ENCODE measurements around the gene SLC7A6.
A peak's percentile ranks its signal among the peaks of the same experiment; 100 is the strongest.

SLC7A6 gene

GRCh38 chr16:68235108-68235886, 29.0 kb upstream of the SLC7A6 start:
- DNase-seq, result no peak

GRCh38 chr16:68235887-68236136, 28.5 kb upstream of the SLC7A6 start, which contains the start of gene ESRP2:
Gene ESRP2 (minus strand): TSS chr16:68236127. CDS start chr16:68236045, 82 bp downstream.
- no peak for DNase-seq

- DNase-seq, result no peak
These were observed 28.0 kb upstream of the SLC7A6 start for GRCh38 chr16:68236137-68236825.

GRCh38 chr16:68236826-68237242, 27.5 kb upstream of the SLC7A6 start:
- DNase-seq, result no peak

GRCh38 chr16:68237243-68238028, 26.9 kb upstream of the SLC7A6 start:
- peak; percentile 98 for DNase-seq

- no peak for DNase-seq
These were observed 26.3 kb upstream of the SLC7A6 start for GRCh38 chr16:68238029-68238345.

GRCh38 chr16:68242085-68242484, 22.2 kb upstream of the SLC7A6 start:
- DNase-seq, result no peak

- no peak for DNase-seq
These were observed 21.1 kb upstream of the SLC7A6 start for GRCh38 chr16:68242926-68243858.

- DNase-seq, result no peak
These were observed 19.8 kb upstream of the SLC7A6 start for GRCh38 chr16:68244481-68244902.

GRCh38 chr16:68244903-68245853, 19.1 kb upstream of the SLC7A6 start, which contains the start of gene PLA2G15:
Gene PLA2G15 (plus strand): TSS chr16:68245373. CDS start chr16:68245427, 54 bp downstream.
- peak; percentile 85 for DNase-seq

GRCh38 chr16:68246121-68246520, 18.2 kb upstream of the SLC7A6 start:
- no peak for DNase-seq

GRCh38 chr16:68246666-68247065, 17.7 kb upstream of the SLC7A6 start:
- DNase-seq, result no peak

GRCh38 chr16:68247400-68247799, 16.9 kb upstream of the SLC7A6 start:
- no peak for DNase-seq

GRCh38 chr16:68247932-68248331, 16.4 kb upstream of the SLC7A6 start:
- no peak for DNase-seq

- DNase-seq, result no peak
These were observed 15.0 kb upstream of the SLC7A6 start for GRCh38 chr16:68249371-68249770.

GRCh38 chr16:68250951-68251350, 13.4 kb upstream of the SLC7A6 start:
- DNase-seq, result no peak

GRCh38 chr16:68251832-68252231, 12.5 kb upstream of the SLC7A6 start:
- DNase-seq, result no peak

GRCh38 chr16:68252383-68252782, 11.9 kb upstream of the SLC7A6 start:
- DNase-seq, result no peak

- no peak for DNase-seq
These were observed 10.6 kb upstream of the SLC7A6 start for GRCh38 chr16:68253721-68254120.

GRCh38 chr16:68255712-68256111, 8.6 kb upstream of the SLC7A6 start:
- DNase-seq, result no peak

- DNase-seq, result no peak
These were observed 6.9 kb upstream of the SLC7A6 start for GRCh38 chr16:68257251-68257905.
